Hematopoietic multipotent progenitor cell treated with erythropoietin and hydrocortisone succinate and interleukin-3 and kit ligand, for 17 days (in vitro differentiated cells): ENCODE data around the gene PDE4B.

Source experiments
- DNase-seq: peaks from one replicate; pipeline ENCODE4 v3.0.0-alpha.2; 2015; ENCODE audit warnings: low spot score

Gene PDE4B

DNA sequence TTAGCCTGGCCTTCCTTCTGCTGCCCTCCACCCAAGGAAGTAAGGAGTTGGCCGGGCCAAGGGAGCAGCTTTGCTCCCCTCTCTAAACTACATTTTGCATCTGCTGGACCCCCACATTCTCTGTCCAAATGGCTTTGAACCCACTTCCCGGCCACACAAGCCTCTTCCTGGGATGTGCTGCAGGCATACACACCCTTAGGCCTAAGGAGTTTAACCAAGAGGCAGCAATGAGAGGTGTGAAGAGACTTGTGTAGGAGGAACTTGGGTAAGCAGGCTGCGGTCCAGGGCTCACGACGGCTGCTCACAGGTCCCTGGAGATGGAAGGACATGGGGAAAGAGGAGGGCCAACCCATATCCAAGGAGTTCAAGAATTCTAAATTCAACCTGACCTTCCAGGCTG, 544.6 kb downstream of the PDE4B start:
- DNase-seq = no peak

DNA sequence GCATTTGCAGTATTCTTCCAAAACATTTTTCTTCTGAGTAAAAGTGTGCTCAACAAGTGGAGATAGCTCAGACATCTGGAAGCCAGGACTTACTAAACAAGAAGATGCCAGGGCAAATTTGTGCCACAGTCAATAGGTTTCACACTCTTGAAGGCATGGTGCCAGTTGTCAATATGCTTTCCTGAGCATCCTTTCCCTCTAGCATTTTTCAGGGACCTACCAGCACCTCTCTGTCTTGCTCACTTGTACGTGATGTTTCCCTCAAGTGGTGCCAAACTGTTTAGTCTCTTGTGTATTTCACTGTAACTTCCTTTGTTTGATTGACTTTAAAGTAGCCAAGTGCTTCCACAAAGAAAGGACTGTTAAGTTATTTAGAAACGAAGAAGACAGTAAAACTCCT, 547.2 kb downstream of the PDE4B start:
- no peak for DNase-seq

DNA sequence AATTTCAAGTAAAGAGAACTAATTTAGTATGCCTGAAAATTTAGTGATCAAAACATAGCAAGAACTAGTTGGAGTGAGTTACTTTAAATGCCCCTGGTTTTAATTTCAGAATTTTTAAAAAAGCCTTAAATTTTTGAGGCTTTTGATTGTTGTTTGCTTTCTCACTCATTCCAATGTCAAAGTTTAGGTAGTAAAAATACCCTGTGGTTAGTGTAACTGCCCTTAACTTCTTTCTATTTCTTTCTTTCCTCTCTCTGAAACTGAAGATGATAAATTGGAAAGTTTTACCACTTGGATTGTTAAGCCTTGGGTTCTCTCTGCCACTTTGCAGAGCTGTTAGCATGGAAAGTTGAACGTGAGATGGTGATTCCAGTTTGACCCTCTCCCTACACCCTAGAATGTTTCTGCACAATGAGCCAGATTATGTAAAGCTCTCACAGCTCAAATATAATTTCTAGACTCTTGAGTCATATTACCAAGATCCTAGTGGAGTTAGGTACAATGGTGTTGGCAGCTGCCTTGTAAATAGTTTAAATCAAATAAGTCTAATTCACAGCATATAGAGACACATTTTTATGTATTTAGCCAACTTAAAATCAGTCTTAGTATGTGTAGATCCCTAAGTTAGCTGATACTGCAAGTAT, 548.9 kb downstream of the PDE4B start:
- DNase-seq = no peak

DNA sequence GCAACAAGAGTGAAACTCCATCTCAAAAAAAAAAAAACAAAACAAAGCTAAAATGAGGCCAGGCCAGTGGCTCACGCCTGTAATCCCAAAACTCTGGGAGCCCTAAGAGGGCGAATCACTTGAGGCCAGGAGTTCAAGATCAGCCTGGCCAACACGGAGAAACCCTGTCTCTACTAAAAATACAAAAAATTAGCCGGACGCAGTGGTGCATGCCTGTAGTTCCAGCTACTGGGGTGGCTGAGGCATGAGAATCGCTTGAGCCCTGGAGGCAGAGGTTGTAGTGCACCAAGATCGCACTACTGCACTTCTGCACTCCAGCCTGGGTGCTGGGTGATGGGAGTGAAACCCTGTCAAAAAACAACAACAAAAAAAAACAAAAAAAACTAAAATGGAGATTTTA, 550.0 kb downstream of the PDE4B start:
- DNase-seq = no peak

DNA sequence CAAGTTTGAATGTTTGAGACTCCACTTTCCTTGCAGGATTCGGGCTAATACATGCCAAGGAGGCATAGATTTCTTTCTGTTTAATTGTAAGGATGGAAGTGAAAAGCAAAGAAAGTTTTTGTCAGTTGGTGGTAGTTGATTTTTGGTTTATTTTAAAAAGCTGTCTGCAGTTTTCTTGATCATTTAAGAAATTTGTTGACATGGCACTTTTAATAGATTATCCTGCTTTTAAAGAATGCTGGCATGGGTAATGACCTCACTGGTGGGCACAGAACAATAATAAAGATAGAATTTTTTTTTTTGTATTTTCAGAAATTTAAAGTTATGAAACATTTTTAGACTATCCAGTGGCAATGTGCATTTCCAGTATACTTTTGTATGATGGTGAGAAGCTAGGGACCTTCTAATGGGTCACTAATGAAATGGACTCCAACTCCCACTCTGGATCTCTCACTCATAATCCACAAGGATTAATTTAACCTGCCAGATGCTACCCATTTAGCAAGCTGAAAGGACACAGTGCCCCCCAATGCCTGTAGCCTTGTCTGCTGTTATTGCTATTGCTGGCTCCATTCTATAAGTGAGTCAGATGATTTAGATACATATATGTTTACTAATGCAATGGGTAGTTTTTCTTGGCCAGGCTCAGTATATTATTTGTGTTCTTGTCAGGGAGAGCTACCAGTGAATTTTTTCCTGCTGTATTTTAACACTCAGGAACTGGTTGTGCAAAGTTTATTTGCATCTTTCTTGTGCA, 551.1 kb downstream of the PDE4B start:
- DNase-seq = no peak

DNA sequence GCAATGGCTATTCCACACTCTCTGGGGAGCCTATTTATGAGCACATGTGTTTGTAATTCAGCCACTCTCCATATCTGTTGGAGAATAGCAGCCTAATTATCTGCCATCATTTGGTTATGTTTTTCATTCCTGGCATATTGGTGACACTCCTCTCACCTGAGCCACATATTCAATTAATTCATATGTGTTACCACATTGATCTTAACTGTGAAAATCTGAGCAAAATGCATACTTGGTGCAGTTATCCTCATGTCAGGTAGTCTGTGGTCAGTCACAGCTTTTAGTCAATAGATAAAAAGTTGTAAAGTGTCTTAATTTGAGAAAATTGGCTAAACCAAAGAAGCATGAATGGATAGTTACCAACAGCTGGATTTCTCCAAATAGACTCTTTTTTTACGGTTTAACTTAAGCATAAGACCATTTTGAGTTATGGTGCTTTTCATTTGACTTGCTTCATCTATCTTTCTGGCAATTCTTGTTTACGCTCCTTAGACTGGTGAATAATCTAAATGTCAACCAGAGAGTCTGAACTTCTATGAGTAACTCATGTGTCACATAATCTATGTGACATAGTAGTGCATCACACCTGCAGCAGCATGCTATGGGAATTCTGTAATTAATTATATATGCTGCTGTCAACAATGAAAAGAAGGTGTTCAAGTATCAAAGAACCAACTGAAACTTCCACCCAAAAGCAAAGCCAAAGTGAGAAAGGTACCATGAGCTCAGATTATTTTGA, 553.5 kb downstream of the PDE4B start:
- no peak for DNase-seq

DNA sequence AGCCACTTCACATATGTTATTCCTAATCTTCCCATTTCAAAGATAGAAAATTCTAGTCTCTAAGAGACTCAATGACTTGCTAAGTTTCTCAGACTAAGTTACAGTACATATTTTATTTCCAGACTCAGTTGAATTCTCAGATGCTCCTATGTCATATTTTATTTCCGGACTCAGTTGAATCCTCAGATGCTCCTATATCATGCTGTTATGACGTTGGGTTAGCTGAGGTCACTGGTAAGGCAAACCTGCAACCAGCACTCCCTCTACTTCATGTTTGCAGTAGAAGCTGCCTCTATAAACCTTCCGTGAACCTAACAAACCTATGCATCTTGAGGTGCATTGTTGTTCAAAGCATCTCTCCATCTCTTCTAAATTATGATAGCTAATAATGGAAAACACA, 554.2 kb downstream of the PDE4B start:
- no peak for DNase-seq

DNA sequence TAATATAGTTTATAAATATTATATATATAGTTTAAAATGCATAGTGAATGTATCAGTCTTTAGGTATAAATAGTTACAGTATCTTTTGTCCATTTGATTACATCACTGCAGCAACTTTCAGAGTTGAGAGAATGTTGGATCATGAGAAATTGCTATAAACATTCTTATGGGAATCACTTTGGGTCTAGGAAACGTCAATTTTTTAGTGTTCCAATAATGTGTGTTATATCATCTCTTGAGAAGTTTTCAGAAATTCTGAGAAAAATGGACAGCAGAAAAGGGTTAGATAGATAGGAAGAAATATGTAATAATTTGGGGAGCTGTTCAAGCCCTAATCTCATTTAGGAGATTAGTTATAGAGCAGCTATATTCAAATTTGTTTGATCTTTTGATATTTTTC, 556.1 kb downstream of the PDE4B start:
- no peak for DNase-seq

DNA sequence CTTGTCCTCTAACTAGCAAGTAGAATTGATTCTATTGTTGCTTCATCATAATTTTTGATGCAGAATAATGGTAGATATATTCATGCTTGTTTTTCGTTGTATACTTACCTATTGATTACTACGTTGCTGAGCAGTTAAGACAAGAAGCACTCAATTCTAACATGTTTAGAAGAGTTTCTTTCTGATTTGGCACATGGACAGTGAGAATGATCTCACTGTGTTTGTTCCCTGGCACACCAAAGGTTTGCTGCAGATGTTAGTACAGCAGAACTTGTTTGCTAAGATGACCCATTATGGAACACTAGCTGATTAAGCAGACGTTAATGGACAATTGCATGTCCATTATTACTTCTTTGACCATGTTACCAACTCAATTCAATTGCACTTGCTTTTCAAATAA, 556.5 kb downstream of the PDE4B start:
- no peak for DNase-seq

DNA sequence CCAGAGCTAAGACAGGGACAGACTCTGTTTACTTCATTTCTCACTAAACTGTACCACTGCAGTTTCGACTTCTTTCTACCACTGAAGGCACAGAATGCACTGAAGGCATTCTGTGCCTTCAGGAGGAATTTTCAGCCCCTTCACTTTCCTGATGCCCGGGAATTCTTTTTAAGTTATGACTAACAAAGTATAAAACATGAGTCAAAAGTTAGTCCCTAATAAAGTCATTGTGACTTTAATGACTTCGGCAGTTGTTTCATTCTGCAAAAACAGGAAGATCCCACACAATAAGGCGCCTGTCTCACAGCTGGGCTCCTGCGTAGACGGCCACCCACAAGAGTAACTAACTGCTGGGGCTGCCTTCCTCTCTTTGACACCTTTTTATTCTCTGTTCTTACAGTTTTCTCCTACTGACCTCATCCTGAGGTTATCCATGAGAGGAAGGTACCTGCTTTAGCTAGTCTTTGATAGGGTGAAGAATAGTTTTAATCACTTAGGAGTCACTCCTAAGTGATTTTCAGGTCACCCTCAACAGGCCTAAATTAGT, 557.4 kb downstream of the PDE4B start:
- DNase-seq = no peak

DNA sequence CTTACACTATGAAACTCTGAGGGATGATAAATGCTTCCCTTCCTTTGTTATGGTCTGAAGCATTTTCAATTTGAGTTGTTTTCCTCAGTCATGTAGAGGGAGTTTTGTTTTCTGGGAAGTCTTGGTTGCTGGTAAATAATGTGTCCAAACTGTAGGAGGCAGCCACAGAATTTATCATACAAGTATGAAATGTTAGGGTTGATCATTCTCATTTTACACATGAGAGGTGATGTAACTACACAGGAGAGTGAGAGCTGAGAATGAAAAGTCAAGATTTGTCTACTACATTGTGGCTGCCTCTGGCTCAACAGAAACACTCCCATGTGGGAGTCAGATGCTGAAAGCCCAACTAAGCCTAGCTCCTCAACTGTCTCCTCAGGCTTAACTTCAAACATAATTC, 558.8 kb downstream of the PDE4B start:
- DNase-seq = no peak

DNA sequence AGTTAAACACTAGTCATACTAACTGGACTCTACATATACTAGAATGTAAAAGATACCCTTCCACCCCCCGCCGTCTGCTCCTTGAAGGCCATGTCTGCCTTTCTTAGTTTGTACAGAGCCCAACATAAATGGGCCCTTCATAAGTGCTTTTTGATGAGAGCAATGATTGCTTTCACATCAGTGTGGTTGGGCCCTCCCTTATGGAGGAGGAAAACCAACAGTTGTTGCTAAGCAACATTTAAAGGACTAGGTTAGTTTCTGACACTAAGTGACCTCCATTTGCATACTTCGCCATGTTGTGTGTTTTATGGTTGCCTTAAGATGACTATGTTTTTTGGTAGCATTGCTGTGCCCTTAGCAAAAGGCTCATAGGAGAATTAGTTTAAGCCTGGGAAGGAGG, 559.2 kb downstream of the PDE4B start:
- no peak for DNase-seq

DNA sequence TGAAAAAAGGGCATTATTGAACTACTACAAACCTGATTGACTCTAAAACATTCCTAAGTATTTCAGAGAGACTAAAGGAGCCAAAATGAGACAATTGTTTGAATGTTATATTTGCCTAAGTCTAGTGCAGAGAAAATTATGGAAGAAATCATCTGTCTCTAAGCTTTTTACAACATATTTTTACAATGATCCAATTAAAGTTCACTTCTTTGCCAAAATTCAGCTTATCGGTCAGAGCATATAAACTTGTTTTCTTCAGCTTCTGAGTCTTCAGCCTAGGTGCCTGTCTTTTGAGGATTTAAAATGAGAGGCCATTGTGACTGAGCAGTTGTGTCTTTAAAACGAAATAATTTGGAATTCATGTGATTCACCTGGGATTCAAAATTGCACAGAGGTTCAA, 560.1 kb downstream of the PDE4B start:
- no peak for DNase-seq

DNA sequence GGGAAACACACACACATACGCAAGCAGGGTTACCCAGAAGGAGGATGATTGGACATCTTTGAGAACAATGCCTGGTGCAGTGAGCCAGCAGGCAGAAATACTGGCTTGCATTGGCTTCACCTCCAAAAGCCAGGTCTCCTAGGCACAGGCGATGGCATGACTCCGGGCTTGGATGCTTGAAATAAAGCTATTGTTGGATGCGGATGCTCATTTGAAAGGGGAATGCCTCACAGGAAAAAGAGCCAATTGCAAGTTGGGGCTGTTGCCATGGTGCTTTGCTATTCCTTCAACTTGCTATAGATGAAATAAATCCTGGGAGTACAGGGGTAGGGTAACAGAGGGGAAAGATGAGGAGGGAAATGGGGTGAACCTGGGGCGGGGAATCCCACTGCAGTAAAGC, 560.6 kb downstream of the PDE4B start:
- DNase-seq = no peak

DNA sequence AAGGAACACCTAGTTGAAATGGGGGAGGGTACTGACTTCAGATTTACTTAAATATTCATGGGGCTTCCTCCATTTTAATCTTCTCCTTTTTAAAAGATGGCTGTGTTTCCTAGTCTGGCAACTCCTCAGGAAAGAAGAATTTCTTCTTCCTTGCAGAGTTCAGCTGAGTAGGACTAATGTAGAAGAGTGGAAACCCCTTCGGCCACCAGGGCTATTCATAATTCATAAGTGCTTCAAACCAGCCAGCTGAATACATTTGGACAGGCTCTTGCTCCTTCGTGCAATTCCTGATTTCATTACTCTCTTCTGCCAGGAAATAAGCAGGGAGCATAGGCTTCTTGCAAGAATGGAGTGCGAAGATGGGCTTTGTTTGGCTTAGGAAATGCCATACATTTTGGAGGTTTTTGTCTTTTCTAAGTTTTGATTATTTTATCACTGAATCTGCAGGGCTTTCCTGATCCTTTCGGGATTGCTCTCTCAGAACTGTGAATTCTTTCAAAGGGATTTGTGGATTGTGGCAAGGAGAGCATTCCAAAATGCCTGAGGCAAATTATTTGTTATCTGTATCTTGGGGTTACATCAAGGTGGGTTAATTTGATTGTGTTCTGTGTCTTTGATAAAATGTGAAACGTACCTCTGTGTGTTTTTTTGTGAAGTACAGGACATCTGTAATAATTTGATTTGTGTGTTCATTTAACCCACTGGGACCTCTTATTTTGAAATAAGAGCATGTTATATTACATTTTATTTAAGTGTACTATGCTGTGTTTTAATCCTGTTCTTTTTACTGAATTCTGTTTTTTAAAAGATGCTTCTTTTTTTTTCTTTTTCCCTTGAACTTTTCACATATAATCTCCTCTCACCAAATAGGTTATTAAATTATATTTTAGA, 561.9 kb downstream of the PDE4B start:
- DNase-seq = no peak

DNA sequence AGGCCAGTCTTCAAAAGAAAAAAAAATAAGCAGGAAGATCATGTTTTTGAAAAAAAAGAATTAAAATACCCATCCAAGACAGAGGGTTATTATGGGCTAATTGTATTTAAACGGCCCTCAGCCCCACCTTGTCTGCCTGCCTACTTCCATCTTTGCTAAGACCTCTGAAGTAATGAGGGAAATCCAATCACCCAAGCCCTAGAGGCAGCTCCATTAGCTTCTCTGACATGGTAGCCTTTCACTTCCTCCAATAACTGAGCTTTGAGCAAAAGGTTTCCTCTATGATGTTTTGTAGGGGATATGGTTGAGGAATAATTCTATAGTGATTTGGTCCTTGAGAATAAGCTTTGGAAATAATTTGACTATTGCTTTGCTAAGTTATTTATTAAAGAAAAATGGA, 563.1 kb downstream of the PDE4B start:
- no peak for DNase-seq

DNA sequence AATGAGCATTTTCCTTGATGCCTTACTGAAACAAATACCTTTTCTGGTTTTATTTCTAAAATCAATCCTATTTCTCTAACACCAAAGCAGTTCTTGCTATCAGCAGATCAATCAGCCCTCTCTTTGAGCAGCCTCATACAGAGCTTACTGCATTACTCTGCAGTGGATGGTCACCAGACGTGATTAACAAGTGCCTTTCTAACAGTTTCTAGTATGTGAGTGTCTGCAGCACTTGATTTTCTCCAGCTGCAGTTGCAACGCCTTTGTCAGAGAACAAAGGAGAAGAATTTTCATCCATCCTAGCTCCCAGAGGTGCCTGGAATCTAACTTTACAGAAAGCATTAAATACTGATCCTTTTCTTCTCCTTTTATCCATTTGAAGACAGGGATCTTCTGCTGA, 563.9 kb downstream of the PDE4B start:
- DNase-seq = no peak

DNA sequence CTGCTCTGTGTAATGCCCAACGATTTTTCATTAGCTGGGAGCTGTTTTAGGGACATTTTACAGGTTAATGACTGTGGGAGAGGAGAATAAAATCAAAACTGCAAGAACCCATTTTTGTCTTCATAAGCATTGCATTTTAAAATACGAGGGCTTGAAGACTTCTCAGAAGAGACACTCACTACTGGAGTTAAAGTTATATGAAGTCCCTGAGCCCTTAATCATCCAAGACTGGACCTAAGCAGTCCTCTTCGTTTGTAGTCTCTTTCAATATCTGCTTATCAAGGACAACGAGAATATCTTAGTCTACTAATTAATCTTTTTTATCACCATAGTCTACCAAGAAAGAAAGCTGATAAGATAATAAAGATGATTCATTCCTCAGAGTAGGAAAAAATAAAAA, 564.3 kb downstream of the PDE4B start:
- DNase-seq = no peak

DNA sequence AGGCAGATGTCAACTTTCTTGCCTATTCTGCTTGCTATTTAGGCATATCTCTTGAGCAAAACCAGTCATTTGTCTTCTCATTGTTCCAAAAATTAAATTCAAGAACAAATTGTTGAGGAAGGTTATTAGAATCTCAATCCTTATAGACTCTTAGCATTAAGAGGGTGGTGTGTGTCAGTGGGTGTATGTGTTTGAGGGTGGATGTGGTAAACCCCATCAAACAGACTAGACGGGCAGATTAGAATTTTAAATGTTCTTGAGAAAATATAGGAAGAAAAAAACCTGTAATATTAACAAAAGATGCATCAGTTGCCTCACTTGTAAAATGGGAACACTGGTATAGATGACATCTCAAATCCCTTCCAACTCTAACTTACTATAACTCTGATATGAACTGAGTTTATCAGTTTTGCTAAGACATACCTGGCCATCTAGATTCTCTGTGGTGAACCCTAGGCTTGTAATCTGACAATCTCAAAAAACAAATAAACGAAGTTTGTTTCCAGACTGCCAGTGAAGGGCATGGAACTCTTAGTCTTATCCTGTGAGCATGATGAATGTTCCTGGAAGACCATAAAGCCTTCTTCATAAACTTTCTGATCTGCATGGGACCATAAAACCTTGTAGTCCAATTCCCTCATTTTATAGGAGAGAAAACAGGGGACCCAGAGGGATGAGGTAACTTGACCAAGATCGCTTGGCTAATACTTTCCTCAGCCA, 564.9 kb downstream of the PDE4B start:
- no peak for DNase-seq

DNA sequence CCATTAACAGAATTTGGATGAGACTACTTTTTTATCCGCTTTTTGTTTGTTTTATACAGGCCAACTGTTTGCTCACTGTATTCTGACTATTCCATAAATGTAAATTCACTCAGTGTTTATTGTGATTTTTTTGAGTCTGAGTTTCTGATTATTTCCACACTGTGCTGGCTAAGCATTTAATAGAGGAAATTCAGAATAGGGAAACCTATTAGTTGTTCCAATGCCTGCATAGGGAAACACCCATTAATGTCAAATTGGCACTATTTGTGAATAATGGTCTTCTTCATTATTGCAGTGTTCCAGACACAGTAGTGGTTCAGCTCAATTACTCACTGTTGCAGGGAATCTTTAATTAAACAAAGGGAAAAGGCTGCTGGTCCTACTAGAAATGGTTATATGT, 566.6 kb downstream of the PDE4B start:
- no peak for DNase-seq

DNA sequence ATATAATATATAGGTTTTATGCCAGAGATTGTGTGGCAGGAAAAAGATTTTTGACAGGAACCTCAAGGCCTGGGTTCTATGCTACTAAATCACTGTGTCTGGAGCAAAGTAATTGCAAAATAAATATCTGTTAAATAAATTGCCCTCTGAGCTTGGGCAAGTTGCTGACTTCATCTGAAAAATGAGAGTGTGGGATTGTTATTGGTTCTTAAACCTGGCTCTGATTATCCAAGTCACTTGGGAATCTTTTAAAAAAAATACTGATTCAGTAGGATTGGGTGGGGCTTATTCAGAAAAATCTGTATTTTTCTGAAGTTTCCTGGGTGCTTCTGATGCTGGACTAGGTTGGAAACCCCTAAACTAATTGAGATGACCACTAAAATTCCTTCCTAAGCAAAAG, 567.1 kb downstream of the PDE4B start:
- no peak for DNase-seq
